ENCODE measurements around the gene ZC2HC1C. TPM values are rescaled to one million over a fixed set of nuclear protein-coding genes. Genes with fewer than 3 reads are reported as not detected.
"Not testable (repeated sequence)": the region's sequence is repeated elsewhere in the genome, so short reads cannot be mapped to it uniquely, and the experiment has no call there.

ZC2HC1C gene
- total and polyA plus RNA-seq, 9 of the 15 experiments (the other 6 are each of a cell fraction or from before 2014, with no cell fraction given): 6.3 to 9.2 (median 7.7) TPM

- WGBS (ENCODE audit: insufficient coverage, low coverage, missing lambda C conversion rate): 0% methylated on average over 10 of the region's 16 CpGs
- BruUV-seq (replicated peaks); H4K20me1 ChIP-seq (replicated peaks; ENCODE audit: control insufficient read depth, insufficient read depth, low read length); CTCF ChIA-PET (ENCODE audit: low intra/inter-chr PET ratio); H3K27me3 ChIP-seq (ENCODE audit: control insufficient read depth in 2 of 2, insufficient read depth in 2 of 2, low read length in 2 of 2); FAIRE-seq; H3K36me3 ChIP-seq (ENCODE audit: control insufficient read depth, insufficient read depth, low read length); H3K9me3 ChIP-seq (replicated peaks; ENCODE audit: control insufficient read depth, insufficient read depth, low read depth, low read length); H3K9me1 ChIP-seq (ENCODE audit: control insufficient read depth, insufficient read depth, low read length): not testable (repeated sequence)
- peak overlapping the region; percentile 98 for H3K4me2 ChIP-seq (ENCODE audit: insufficient read depth, low read length)
- DNase-seq (ENCODE audit: extremely low read depth in 1 of 4, low spot score in 3 of 4) (peak in 1 of 4 experiments; percentile 23), ATAC-seq (peak; percentile 5; the same call in 2 of the 3 replicates)
- H3K79me2 ChIP-seq (ENCODE audit: control insufficient read depth, insufficient read depth, low read length): peaks cover 34% of the 10 kb centered on the region
- H3K4me1 ChIP-seq (replicated peaks in 1 of 2; ENCODE audit: control insufficient read depth in 2 of 2, insufficient read depth in 2 of 2, low read length in 2 of 2): peaks cover 11 to 14% of the 10 kb centered on the region in 2 experiments
- TF ChIP-seq ZNF395 (CRISPR knock-in tag; IDR thresholded peaks at IDR 0.05) (peak; percentile 51; the same call in 1 of the 2 replicates), ZNF766 (CRISPR knock-in tag; conservative IDR thresholded peaks at IDR 0.05) (0 out of 2 replicates have a peak, but pooled peaks have one; percentile 6)
- in situ Hi-C loops (cut with MboI) (loop anchor here (25.0 kb wide), 1 partner anchor 535 kb away; the partner anchor contains the start of genes ERG28 and TTLL5), intact Hi-C loops (cut with micrococcal nuclease) (loop anchor here (5.0 kb wide), 1 partner anchor 360 kb away; no protein-coding TSS in a partner anchor)
- peak overlapping the region; percentile 98 for H3K27ac ChIP-seq (ENCODE audit: extremely low read depth, low read depth, low read length)
- H2AFZ ChIP-seq (ENCODE audit: low read depth, low read length): peak overlapping the region; percentile 95
- peak overlapping the region; percentile 73 for H3K4me3 ChIP-seq
- POLR2A ChIA-PET: interaction anchor here (1.2 to 1.8 kb wide), 4 partner anchors 10 to 174 kb away, joined by 3 to 6 read pairs (median 4); no protein-coding TSS in a partner anchor
- peak overlapping the region; percentile 93 to 96 for H3K9ac ChIP-seq (ENCODE audit: insufficient read depth in 1 of 2, low read depth in 2 of 2, low read length in 2 of 2)
Measured at GRCh38 chr14:75127474-75127820, 58.0 kb downstream of the ZC2HC1C start.

Data from K562 (cell line).